Amniotic stem cell (primary cell): ENCODE measurements around the gene EIF3K.

Experiments used
- DNase-seq: peaks from one replicate; lab custom pipeline; 2025; lab: John Stamatoyannopoulos, UW

Gene EIF3K

DNA sequence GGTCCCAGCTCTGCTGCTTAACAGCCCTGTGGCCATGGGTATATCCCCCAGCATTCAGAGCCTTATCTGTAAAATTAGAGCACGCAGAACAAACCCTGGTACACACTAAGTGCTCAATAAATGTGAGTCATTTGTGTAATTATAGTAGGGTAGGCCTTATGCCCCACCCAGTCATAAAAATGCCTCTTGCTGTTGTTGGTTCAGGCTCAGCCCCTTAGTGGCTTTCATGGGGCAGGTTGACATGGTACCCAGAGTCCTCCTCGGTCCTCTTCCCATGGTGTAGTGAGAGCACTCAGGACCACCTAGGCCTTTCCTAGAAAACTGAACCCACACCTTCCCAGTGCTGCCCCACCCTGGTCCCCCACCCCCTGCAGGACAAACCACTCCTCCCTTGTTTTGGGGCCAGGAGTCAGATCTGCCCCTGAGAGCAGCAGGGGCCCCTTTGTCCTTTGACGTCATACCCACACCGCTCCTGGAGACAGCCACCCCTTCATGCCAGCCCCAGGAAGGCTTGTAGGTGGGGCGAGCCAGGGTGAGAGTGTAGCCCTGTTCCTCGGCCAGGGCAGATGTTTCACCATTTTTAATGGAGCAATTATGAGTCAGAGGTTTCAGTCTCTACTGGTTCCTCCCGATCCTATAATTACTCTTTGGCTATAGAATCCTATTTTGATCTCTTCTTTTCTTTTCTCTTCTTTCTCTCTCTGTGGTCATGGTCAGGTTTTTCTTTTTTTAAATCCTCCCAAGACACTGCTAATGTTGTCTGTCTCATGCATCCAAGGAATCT lies 65.3 kb downstream of the EIF3K start:
- peak; percentile 69 for DNase-seq

DNA sequence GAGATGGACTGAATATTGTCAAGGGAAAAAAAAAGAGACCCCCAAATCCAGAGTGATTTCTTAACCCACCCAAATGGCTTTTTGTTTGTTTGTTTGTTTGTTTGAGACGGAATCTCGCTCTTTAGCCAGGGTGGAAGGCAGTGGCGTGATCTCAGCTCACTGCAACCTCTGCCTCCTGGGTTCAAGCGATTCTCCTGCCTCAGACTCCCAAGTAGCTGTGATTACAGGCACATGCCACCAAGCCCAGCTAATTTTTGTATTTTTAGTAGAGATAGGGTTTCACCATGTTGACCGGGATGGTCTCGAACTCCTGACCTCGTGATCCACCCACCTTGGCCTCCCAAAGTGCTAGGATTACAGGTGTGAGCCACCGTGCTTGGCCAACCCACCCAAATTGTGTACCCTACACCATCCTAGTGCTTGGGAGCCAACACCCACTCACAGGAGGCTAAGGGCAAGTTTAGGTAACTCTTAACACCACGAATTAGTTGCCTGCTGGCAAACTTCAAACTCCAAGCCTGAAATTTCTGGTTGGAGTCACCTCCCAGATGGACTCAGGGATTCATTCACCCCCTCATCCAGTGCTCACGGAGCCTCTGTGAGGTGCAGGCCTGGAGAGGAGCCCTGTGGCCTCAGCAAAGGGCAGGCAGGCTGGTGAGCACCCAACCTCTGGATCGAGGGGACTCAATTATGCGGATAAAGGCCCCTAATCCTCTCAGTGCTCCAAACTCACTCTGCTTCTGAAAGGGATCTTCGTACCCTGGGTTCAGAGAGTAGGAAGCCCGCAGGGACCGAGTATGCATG lies 66.1 kb downstream of the EIF3K start:
- no peak for DNase-seq

DNA sequence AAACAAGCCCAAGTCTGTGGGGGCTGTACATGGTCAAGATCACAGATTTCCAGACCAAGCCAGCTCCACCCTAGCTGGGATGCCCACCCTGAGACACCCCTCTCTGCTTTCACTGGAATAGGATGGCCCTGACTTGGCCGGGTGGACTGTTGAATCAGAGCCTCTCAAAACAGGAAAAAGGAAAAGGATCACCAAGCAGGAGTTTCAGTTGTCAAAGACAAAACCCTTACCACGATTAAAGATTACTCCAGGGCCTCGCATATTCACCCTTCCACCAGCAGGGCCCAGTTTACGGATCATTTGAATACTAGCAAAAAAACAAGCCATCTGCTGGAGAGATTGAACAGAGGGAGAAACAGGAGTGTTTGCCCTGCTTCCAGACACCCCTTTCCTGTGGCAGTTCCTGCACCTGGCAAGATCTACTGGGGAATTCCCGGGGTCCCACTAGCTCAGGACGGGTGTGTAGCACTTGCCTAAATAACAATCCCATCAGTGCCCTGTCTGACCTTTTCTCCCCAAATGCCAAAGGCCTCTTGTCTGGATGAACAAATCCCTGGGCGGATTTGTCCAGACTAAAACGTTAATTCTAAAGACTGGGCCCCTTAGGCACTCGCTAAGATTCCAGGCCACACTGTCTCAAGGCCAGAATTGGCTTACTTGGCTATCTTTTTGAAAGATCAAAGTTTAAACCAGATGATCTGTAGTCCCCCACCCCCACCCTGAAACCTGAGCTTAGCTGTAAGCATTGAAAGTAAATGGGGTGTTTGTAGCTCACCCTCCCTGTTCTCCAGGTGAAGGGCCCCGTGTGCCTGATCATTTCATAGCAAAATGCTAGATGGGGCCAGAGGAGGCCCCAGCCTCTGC lies 66.9 kb downstream of the EIF3K start:
- no peak for DNase-seq

DNA sequence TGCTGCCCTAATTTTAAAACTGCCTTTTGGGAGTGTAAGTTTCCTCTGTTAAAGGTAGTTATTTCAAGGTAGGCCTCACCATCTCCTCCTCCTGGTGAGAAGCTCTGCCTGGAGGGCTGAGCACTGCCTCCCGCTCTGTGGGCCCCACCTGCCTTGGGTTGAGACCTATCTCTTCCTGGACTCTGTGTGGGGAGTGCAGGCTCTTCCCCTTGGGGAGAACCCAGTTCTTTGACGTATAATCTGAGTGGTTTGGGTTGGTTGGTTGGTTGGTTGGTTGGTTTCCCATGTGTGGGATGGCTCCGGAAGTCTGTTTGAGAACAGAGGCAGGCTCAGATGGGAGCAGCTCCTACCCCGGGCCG lies 67.5 kb downstream of the EIF3K start:
- DNase-seq: no peak
